Stimulated activated CD4-positive, alpha-beta T cell treated with anti-CD3 and anti-CD28 coated beads, Interleukin-4, amount 100 ng/mL, for 1 hour (primary cell): ENCODE measurements around the gene ARID4A.
"Not testable (repeated sequence)": the region's sequence is repeated elsewhere in the genome, so short reads cannot be mapped to it uniquely, and the experiment has no call there.

Experiments
- DNase-seq: peaks from one replicate; pipeline ENCODE4 v3.0.0-alpha.2; 2020

The ARID4A gene

DNA sequence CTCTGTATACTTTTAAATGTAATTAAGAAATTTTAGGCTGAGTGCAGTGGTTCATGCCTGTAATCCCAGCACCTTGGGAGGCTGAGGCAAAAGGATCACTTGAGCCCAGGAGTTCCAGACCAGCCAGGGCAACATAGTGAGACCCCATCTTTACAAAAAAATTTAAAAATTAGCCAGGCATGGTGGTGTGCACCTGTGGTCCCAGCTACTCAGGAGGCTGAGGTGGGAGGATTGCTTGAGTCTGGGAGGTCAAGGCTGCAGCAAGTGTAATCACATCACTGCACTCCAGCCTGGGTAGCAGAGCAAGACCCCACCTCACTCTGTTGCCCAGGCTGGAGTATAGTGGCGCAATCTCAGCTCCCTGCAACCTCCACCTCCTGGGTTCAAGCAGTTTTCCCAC is 63.9 kb downstream of the ARID4A start:
- not testable (repeated sequence) for DNase-seq

DNA sequence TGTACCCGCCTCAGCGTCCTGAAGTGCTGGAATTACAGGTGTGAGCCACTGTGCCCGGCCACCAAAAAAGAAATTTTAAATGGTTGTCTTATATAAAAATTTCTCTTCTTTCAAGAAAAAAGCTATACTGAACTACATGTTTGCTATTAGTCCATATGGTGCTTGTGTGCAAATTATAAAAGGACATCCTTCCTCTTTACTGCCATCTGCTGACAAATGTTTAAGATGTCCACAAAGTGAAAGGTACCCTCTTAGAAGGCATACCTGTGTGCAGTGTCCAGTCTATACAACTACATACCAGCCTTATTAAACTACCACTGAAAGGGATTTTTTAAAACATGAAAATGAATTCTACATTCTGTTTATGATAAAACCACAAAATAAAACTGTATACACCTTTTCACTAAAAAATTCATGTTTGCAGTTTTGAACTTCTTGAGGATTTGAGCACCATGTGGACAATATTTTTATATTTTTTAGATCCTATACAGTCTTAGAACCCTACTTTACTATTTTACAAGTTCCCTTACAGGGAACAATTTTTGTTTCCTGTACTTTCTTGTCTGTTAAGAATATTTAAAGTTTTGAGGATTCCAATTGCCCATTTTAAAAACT is 64.5 kb downstream of the ARID4A start:
- DNase-seq: no peak

DNA sequence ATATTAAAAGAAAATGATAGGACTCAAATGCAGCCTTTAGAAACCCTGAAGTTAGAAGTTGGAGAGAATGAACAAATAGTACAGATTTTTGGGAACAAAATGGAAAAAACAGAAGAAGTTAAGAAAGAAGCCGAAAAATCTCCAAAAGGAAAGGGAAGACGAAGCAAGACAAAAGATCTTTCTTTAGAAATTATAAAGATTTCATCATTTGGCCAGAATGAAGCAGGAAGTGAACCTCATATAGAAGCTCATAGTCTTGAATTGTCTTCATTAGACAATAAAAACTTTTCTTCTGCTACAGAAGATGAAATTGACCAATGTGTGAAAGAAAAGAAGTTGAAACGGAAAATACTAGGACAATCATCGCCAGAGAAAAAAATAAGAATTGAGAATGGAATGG is 66.0 kb downstream of the ARID4A start:
- DNase-seq: no peak

DNA sequence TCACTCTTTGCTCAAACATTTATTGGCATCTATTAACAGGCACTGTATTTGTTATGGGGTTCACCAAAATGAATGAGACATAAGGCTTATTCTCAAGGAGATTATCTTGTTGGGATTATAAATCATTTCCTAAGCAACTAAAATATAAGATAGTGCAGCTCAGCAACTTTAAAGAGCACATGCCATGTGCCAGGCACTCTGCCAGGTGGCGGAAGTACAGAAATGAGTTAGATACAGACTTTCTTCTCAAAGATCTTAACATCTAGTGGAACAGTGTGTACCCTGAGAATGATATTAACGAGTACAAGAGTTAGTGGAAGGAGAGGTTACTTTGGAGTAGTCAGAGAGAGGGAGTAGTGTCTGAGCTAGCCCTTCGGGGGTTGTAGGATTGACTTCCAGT is 68.9 kb downstream of the ARID4A start:
- no peak for DNase-seq

DNA sequence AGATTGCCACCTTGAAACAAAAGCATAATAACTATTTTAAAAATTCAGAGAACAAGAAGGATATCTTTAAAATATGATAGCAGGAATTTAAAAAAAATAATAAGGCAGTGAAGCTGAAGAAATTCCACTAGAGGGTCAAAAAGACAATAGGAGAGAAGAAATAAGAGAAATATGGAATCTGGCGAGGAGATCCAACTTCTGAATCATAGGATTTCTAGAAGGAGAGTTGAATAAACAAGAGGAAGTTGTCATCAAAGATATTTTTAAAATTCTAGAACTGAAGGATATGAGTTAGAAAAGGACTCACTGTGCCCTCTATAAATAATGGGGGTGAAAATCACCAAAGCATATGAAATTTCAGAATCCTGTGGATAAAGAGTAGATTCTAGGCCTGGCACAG is 70.6 kb downstream of the ARID4A start:
- DNase-seq: no peak

DNA sequence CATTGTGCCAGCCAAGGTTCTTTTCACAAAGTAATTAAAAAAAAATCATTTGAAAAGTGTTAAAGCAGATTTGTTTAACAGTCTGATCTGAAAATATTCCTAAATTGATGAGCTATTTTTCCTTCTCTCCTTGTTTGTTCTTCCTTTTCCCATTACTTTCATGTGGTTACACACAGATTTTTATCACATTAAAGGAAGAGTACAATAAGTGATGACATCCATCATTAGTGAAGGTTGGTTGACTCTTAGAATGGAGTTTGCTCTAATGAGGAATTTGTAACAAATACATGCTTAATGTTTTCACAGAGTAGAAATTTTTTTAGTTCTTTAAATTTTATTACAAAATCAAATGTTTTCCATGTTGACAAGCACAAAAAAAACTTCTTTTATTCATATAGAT is 78.4 kb downstream of the ARID4A start:
- DNase-seq: no peak

DNA sequence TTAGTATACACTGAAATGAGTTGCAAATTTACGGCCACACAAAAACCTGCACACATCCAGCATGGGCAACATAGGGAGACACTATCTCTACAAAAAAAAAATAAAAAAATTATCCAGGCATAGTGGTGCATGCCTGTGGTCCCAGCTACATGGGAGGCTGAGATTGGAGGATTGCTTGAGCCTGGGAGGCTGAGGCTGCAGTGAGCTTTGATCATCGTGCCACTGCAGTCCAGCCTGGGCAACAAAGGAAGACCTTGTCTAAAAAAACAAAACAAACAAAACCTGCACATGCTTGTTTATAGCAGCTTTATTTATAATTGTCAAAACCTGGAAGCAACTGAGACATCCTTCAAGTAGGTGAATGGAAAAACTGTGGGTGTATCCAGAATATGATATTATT is 92.5 kb downstream of the ARID4A start:
- no peak for DNase-seq

DNA sequence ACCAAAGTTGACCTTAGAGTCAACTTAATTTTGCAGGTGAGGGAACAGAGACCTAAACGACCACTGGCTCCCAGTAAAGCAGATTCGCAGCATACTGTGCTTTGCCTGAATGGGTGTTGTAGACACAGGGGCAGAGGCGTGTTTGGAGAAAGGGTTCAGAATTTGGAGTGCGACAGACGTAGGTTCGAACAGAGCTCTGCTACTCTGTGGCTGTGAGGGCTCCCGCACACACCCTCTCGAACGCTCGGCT is 97.1 kb downstream of the ARID4A start:
- no peak for DNase-seq

DNA sequence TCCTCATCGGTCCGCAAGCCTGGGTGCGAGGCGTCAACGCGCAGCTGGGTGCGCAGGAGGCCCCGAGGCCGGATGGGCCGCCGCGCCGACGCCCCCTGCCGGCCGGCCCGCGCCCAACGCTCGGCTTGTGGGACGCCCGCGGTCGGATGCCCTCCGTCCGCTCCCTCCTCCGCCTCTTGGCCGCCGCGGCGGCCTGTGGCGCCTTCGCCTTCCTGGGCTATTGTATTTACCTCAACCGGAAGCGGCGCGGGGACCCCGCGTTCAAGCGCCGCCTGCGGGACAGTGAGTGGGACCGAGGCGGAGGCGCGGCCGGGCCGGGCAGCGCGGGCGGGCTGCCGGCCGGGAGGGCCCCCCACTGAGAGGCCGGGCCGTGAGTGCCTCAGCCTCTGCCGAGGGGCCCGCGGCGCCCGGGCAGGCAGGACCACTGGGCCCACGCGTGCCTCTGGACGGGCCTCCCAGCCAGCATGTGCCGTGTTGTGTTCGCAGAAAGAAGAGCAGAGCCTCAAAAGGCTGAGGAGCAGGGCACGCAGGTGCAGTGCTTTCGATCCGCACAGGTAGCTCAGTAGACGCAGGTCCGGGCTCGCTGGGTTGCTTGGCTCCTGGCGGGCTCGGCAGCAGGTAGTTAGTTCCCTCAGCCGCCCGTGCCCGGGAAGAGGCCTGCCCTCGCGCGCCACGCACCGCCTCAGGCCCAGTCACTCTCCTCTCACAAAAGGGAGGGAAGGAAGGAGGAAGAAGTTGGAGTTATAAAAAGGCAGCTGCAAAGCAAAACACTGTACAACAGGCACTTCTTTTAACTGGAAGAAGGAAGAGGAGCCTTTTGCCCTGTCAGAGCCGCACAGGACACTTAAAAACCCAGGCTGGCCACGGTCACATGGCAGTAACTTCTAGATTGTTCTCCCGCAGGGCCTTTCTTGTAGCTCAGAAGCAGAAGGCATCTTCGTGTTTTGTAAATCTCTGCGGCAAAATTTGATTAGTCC is 97.7 kb downstream of the ARID4A start, which contains the start of gene TOMM20L:
TSS of gene TOMM20L (plus strand) at position 119 of the 977 bp plus-strand sequence. CDS start at position 147, 28 bp downstream.
- DNase-seq: peak; percentile 73

DNA sequence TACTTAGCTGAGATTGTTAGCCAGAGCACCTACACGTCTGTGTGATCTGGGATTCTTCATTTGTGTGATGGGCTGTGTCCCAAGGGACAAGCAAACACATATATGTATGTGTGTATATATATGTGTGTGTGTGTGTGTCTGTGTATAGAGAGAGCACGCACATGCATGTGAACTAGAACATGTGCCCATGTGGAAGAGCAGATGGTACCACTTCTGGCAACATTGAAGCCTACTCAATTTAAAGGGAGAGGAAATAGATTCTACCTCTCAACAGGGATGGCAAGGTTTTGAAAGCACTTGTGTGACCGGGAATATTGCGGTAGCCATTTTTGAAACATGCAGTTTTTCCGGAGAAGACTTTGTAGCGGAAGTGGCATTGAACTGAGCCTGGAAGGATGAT is 98.8 kb downstream of the ARID4A start:
- DNase-seq: no peak

DNA sequence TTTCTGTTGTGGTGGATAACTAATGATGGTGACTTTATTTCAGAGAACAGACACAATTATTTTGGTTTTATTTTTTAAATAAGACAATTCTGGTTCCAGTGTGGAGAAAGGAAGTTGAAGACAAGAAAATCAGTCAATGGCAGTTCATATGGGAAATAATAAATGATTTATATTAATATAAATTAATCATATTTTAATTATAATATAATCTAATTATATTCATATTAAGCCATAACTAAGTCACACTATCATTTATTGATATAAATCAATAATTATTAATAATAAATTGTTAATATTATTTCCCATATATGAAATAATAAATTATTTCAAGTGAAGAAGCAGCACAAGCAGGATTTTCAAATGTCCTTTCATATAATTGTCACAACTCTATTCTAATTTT is 100.1 kb downstream of the ARID4A start:
- no peak for DNase-seq

DNA sequence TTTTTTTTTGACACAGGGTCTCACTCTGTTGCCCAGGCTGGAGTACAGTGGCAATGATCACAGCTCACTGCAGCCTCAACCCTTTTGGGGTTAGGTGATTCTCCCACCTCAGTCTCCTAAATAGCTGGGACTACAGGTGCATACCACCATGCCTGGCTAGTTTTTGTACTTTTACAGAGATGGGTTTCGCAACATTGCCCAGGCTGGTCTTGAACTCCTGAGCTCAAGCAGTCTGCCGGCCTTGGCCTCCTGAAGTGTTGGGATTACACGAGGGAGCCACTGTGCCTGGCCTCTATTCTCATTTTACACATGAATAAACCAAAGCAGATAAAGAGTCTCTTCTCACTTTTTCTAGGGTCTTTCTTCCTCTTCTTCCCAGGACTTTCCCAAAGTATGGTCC is 100.5 kb downstream of the ARID4A start:
- no peak for DNase-seq

DNA sequence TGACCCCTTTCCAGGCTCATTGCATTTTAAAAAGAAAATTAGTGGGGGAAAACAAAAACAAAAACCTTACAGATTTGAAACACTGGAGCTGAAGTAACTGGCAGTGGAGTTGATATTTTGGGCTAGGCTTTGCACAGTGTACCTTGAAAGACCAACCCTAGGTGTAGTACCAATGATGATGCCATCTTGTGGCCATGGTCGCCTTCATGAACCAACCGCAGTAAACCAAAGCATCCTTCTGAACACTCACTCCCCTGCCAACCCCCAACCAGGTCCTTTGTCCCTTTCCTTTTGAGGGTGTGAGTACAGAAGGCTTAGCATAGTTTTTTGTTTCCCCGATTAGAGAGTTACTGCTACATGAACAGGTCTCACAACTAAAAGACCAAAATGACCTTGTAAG is 103.2 kb downstream of the ARID4A start:
- DNase-seq: no peak

DNA sequence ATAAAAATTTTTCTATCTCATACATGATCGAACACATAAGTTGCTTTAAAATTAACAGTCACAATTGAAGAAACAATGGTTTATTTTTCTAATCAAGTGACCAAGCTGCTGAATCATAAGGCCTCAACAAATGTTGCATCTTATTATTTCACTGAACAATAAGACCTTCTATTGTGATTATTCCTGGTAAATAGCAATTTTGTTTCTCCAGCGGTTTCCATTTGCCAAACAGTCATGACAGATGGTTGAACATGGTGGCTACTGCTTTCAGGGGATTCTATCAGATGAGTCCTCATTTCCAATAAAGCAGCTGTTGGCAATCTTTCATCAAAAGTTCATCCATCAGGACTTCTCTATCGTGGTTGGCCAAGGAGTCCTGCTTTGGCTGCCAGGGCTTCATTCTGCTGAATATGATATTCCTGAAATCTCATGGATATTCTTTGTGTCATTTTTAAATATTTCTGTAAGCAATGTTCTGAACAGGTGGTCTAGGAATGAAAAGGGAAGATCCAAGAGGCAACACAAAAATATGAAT is 110.4 kb downstream of the ARID4A start:
- no peak for DNase-seq

DNA sequence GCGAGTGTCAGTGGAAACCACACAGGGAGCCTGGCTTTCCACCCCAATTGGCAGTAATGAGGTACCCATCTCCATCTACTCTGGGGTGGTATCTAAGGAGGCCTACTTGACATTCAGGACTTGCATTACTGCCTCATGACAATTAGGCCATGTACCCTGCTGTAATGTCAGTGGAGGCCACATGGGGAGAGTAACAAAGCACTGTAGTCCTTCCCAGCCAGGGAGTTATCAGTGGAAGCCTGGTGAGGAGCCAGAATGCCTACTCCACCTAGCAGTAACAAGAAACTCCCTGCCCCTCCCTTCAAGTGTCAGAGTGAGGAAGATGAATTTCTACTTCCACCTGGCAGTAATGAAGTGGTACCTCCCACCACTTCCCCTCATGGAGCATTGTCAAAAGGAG is 116.5 kb downstream of the ARID4A start:
- DNase-seq: no peak

DNA sequence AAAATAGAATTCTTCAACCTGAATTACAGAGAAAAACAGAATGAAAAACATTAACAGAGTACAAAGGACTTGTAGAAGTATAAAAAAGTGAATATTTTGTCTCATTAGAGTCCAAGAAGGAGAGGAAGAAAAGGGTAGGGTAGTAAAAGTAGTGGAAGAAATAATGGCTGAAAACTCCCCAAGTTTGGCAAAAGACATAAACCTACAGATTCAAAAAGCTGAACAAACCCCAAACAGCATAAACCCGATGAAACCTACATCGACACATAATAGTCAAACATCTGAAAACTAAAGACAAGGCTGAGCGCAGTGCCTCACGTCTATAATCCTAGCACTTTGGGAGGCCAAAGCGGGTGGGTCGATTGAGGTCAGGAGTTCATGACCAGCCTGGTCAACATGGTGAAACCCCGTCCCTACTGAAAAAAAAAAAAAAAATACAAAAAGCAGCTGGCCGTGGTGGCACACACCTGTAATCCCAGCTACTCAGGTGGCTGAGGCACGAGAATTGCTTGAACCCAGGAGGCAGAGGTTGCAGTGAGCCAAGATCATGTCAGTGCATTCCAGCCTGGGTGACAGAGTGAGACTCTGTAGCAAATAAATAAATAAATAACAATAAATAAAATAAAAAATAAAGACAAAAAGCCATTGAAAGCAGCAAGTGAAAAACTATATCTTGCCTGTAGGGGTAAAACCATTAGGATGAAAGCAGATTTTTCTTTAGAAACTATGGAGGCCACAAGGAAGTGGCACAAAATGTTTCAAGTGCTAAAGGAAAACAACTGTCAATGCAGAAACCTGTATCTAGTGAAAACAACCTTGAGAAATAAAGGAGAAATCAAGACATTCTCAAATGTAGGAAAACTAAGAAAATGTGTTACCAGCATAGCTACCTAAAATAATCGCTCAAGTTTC is 117.5 kb downstream of the ARID4A start:
- DNase-seq: no peak

DNA sequence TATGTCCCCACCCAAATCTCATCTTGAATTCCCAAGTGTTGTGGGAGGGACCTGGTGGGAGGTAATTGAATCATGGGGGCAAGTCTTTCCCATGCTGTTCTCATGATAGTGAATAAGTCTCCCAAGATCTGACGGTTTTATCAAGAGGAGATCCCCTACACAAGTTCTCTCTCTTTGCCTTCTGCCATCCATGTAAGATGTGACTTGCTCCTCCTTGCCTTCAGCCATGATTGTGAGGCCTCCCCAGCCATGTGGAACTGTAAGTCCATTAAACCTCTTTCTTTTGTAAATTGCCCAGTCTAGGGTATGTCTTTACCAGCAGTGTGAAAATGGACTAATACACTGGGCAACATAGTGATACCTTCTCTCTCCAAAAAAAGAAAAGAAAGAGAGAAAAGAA is 118.6 kb downstream of the ARID4A start:
- DNase-seq: not testable (repeated sequence)
